GM21723 (cell line): ENCODE measurements around the gene SCART1.
A peak's percentile ranks its signal among the peaks of the same experiment; 100 is the strongest.
"Not testable (repeated sequence)": the region's sequence is repeated elsewhere in the genome, so short reads cannot be mapped to it uniquely, and the experiment has no call there.

Experiments
- ATAC-seq: cut with Tn5 transposase; IDR thresholded peaks from one replicate; pipeline ENCODE4 v1.9.1; 2021; ENCODE audit warnings: mild to moderate bottlenecking, moderate library complexity; ENCODE audit not compliant: unreplicated experiment

The SCART1 gene

GRCh38 chr10:133453516-133454203, at the start of gene SCART1:
Gene SCART1 (plus strand): TSS chr10:133453945. CDS start chr10:133453998, 53 bp downstream.
- no peak for ATAC-seq

GRCh38 chr10:133405272-133405671, 48.5 kb upstream of the SCART1 start:
- no peak for ATAC-seq

- peak; percentile 51 for ATAC-seq
Observed at GRCh38 chr10:133405844-133406527, 47.8 kb upstream of the SCART1 start.

- ATAC-seq, result no peak
Observed at GRCh38 chr10:133411523-133412380, 42.0 kb upstream of the SCART1 start.

- ATAC-seq, result no peak
Observed at GRCh38 chr10:133412381-133412711, 41.4 kb upstream of the SCART1 start.

GRCh38 chr10:133414401-133414800, 39.3 kb upstream of the SCART1 start:
- ATAC-seq, result not testable (repeated sequence)

GRCh38 chr10:133415752-133416151, 38.0 kb upstream of the SCART1 start:
- no peak for ATAC-seq

- no peak for ATAC-seq
Observed at GRCh38 chr10:133418289-133418993, 35.3 kb upstream of the SCART1 start.

GRCh38 chr10:133419211-133419950, 34.4 kb upstream of the SCART1 start:
- no peak for ATAC-seq

- ATAC-seq, result no peak
Observed at GRCh38 chr10:133420028-133420427, 33.7 kb upstream of the SCART1 start.

- no peak for ATAC-seq
Observed at GRCh38 chr10:133420579-133420978, 33.2 kb upstream of the SCART1 start.

GRCh38 chr10:133421336-133422222, 32.2 kb upstream of the SCART1 start:
- no peak for ATAC-seq

- ATAC-seq, result no peak
Observed at GRCh38 chr10:133422223-133422806, 31.4 kb upstream of the SCART1 start.

GRCh38 chr10:133422807-133423771, 30.7 kb upstream of the SCART1 start:
- no peak for ATAC-seq

GRCh38 chr10:133424102-133424501, 29.6 kb upstream of the SCART1 start:
- not testable (repeated sequence) for ATAC-seq

- ATAC-seq, result not testable (repeated sequence)
Observed at GRCh38 chr10:133424601-133425000, 29.1 kb upstream of the SCART1 start, which contains the start of gene SPRN. Gene SPRN (minus strand): TSS chr10:133424625. CDS start chr10:133423681, 944 bp downstream.

- not testable (repeated sequence) for ATAC-seq
Observed at GRCh38 chr10:133429571-133429970, 24.2 kb upstream of the SCART1 start.
